ENCODE measurements around the gene AQP9. TPM values are rescaled to one million over a fixed set of nuclear protein-coding genes. Genes with fewer than 3 reads are reported as not detected.

AQP9 gene
- total and polyA plus RNA-seq, 4 donors: 0.17 to 5.6 (median 0.30) TPM; not detected in 1

DNA sequence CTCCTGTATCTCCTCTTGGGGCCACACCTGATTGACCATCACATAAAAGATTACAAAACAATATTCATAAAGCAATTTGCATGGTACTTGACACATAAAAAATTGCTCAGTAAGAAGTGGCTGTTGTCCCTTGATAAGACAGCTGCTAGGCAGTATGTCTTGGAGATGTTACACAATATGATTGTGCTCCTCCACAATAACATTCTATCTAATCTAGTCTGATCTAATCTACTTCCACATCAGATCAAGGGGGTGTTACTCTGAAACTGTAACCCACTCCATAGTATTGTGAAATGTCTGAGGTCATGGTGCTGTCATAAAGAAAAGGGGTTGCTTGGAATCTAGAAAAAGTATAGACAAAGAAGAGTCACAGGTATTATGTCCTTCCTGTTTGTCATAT, 23.4 kb upstream of the AQP9 start:
- no peak overlapping the region for H3K4me3 ChIP-seq (ENCODE audit: low read depth, low read length)
- no peaks in the 10 kb centered on the region for H3K27me3 ChIP-seq (ENCODE audit: control insufficient read depth, insufficient read depth, low read length)
- H3K4me1 ChIP-seq (ENCODE audit: control insufficient read depth, insufficient read depth, low read length): no peaks in the 10 kb centered on the region
- no peaks in the 10 kb centered on the region for H3K9me3 ChIP-seq (ENCODE audit: control insufficient read depth, insufficient read depth, low read length)
- H3K36me3 ChIP-seq (ENCODE audit: control insufficient read depth, insufficient read depth, low read length): no peaks in the 10 kb centered on the region
- DNase-seq (ENCODE audit: low read depth in 4 of 6, low spot score in 6 of 6): no peak
- H3K27ac ChIP-seq (ENCODE audit: low read depth, low read length): no peak overlapping the region

GRCh38 chr15:58115692-58116091, 22.5 kb upstream of the AQP9 start:
- Histone ChIP-seq H3K27me3 (ENCODE audit: control insufficient read depth, insufficient read depth, low read length) (no peaks in the 10 kb centered on the region), H3K4me1 (ENCODE audit: control insufficient read depth, insufficient read depth, low read length) (no peaks in the 10 kb centered on the region), H3K27ac (ENCODE audit: low read depth, low read length) (no peak overlapping the region), H3K4me3 (ENCODE audit: low read depth, low read length) (no peak overlapping the region), H3K36me3 (ENCODE audit: control insufficient read depth, insufficient read depth, low read length) (no peaks in the 10 kb centered on the region), H3K9me3 (ENCODE audit: control insufficient read depth, insufficient read depth, low read length) (no peaks in the 10 kb centered on the region)
- WGBS (ENCODE audit: insufficient coverage): no CpG with 5 or more reads among the region's 1 CpG
- DNase-seq (ENCODE audit: low read depth in 4 of 6, low spot score in 6 of 6): no peak

GRCh38 chr15:58117619-58118018, 20.6 kb upstream of the AQP9 start:
- Histone ChIP-seq H3K27me3 (ENCODE audit: control insufficient read depth, insufficient read depth, low read length) (no peaks in the 10 kb centered on the region), H3K4me1 (ENCODE audit: control insufficient read depth, insufficient read depth, low read length) (no peaks in the 10 kb centered on the region), H3K9me3 (ENCODE audit: control insufficient read depth, insufficient read depth, low read length) (no peaks in the 10 kb centered on the region), H3K36me3 (ENCODE audit: control insufficient read depth, insufficient read depth, low read length) (no peaks in the 10 kb centered on the region), H3K4me3 (ENCODE audit: low read depth, low read length) (no peak overlapping the region), H3K27ac (ENCODE audit: low read depth, low read length) (no peak overlapping the region)
- WGBS (ENCODE audit: insufficient coverage): no CpG with 5 or more reads among the region's 1 CpG
- DNase-seq (ENCODE audit: low read depth in 4 of 6, low spot score in 6 of 6): no peak

GRCh38 chr15:58118272-58118671, 19.9 kb upstream of the AQP9 start:
- Histone ChIP-seq H3K27me3 (ENCODE audit: control insufficient read depth, insufficient read depth, low read length) (no peaks in the 10 kb centered on the region), H3K36me3 (ENCODE audit: control insufficient read depth, insufficient read depth, low read length) (no peaks in the 10 kb centered on the region), H3K4me1 (ENCODE audit: control insufficient read depth, insufficient read depth, low read length) (no peaks in the 10 kb centered on the region), H3K27ac (ENCODE audit: low read depth, low read length) (no peak overlapping the region), H3K9me3 (ENCODE audit: control insufficient read depth, insufficient read depth, low read length) (no peaks in the 10 kb centered on the region), H3K4me3 (ENCODE audit: low read depth, low read length) (no peak overlapping the region)
- WGBS (ENCODE audit: insufficient coverage): 31% methylated on average over 2 of the region's 5 CpGs
- DNase-seq (ENCODE audit: low read depth in 4 of 6, low spot score in 6 of 6): no peak

GRCh38 chr15:58119016-58119415, 19.2 kb upstream of the AQP9 start:
- no peaks in the 10 kb centered on the region for H3K4me1 ChIP-seq (ENCODE audit: control insufficient read depth, insufficient read depth, low read length)
- no peak overlapping the region for H3K4me3 ChIP-seq (ENCODE audit: low read depth, low read length)
- no peaks in the 10 kb centered on the region for H3K27me3 ChIP-seq (ENCODE audit: control insufficient read depth, insufficient read depth, low read length)
- no peak overlapping the region for H3K27ac ChIP-seq (ENCODE audit: low read depth, low read length)
- H3K9me3 ChIP-seq (ENCODE audit: control insufficient read depth, insufficient read depth, low read length): no peaks in the 10 kb centered on the region
- 67% methylated on average over 1 of the region's 1 CpG for WGBS (ENCODE audit: insufficient coverage)
- no peak for DNase-seq (ENCODE audit: low read depth in 4 of 6, low spot score in 6 of 6)
- H3K36me3 ChIP-seq (ENCODE audit: control insufficient read depth, insufficient read depth, low read length): no peaks in the 10 kb centered on the region

DNA sequence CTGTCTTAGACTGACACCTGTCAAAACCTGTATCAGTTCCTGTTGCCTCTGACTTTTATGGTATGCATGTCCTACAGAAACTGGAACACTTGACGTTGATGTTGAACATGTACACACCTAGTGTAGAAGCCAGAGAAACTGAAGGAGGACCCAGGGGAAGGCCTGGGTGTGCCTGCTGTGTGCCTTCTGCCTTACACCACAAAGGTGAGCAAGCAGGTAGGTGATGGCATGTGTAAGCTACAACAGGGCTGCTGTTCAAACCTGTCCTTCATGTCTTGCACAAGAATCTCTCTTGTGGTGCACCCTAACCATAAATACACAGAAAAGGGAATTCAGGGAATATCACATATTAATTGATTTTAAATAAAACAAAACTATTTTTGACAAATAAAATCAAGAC, 13.6 kb upstream of the AQP9 start:
- no peaks in the 10 kb centered on the region for H3K27me3 ChIP-seq (ENCODE audit: control insufficient read depth, insufficient read depth, low read length)
- DNase-seq (ENCODE audit: low read depth in 4 of 6, low spot score in 6 of 6): no peak

DNA sequence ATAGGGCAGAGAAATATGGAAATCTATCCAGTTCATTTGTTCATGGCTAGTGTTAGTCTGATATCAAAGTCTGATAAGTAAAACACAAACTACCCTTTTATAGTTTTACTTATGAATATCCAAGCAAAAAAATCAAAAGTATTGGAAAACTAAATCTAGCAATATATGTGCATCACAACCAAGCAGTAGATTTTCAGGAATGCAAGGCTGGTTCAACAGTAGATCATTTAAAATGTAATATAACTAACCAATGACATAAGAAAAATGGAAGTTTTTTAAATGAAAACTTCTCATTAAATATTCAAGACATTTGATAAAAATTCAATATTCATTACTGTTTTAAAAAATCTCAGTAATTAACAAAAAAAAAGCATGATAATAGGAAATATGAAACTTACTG, 12.8 kb upstream of the AQP9 start:
- H3K27me3 ChIP-seq (ENCODE audit: control insufficient read depth, insufficient read depth, low read length): no peaks in the 10 kb centered on the region
- H3K27ac ChIP-seq (ENCODE audit: low read depth, low read length): no peak overlapping the region
- DNase-seq (ENCODE audit: low read depth in 4 of 6, low spot score in 6 of 6): no peak
- no peaks in the 10 kb centered on the region for H3K4me1 ChIP-seq (ENCODE audit: control insufficient read depth, insufficient read depth, low read length)
- no peak overlapping the region for H3K4me3 ChIP-seq (ENCODE audit: low read depth, low read length)
- no peaks in the 10 kb centered on the region for H3K9me3 ChIP-seq (ENCODE audit: control insufficient read depth, insufficient read depth, low read length)
- H3K36me3 ChIP-seq (ENCODE audit: control insufficient read depth, insufficient read depth, low read length): no peaks in the 10 kb centered on the region

More for the DNA sequence above, 13.6 kb upstream of the AQP9 start:
- H3K27ac ChIP-seq (ENCODE audit: low read depth, low read length): no peak overlapping the region
- no peaks in the 10 kb centered on the region for H3K9me3 ChIP-seq (ENCODE audit: control insufficient read depth, insufficient read depth, low read length)
- no peak overlapping the region for H3K4me3 ChIP-seq (ENCODE audit: low read depth, low read length)
- 100% methylated on average over 1 of the region's 1 CpG for WGBS (ENCODE audit: insufficient coverage)
- no peaks in the 10 kb centered on the region for H3K4me1 ChIP-seq (ENCODE audit: control insufficient read depth, insufficient read depth, low read length)
- no peaks in the 10 kb centered on the region for H3K36me3 ChIP-seq (ENCODE audit: control insufficient read depth, insufficient read depth, low read length)

DNA sequence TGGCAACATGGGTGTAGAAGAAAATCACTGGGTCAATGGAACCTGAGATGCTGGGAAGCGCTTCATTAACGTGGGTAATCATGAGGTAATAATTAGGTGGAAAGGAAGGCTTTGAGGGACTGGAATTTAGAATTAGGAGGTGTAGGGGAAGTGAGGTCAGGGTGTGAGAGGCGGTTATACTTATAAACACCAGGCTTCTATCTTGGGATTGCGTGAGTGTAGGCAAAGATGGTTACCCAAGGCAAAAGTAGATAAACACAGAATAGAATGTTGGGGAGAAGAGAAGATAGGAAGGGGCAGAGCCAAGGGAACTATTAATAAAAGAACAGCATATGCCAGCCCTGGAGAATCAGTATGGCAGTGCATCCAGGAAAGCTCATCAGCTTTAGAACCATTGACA, 3.3 kb upstream of the AQP9 start:
- no peak for DNase-seq (ENCODE audit: low read depth in 4 of 6, low spot score in 6 of 6)
- Histone ChIP-seq H3K4me1 (ENCODE audit: control insufficient read depth, insufficient read depth, low read length) (no peaks in the 10 kb centered on the region), H3K9me3 (ENCODE audit: control insufficient read depth, insufficient read depth, low read length) (no peaks in the 10 kb centered on the region), H3K27ac (ENCODE audit: low read depth, low read length) (no peak overlapping the region), H3K27me3 (ENCODE audit: control insufficient read depth, insufficient read depth, low read length) (no peaks in the 10 kb centered on the region), H3K36me3 (ENCODE audit: control insufficient read depth, insufficient read depth, low read length) (no peaks in the 10 kb centered on the region), H3K4me3 (ENCODE audit: low read depth, low read length) (no peak overlapping the region)
- 92% methylated on average over 2 of the region's 4 CpGs for WGBS (ENCODE audit: insufficient coverage)

DNA sequence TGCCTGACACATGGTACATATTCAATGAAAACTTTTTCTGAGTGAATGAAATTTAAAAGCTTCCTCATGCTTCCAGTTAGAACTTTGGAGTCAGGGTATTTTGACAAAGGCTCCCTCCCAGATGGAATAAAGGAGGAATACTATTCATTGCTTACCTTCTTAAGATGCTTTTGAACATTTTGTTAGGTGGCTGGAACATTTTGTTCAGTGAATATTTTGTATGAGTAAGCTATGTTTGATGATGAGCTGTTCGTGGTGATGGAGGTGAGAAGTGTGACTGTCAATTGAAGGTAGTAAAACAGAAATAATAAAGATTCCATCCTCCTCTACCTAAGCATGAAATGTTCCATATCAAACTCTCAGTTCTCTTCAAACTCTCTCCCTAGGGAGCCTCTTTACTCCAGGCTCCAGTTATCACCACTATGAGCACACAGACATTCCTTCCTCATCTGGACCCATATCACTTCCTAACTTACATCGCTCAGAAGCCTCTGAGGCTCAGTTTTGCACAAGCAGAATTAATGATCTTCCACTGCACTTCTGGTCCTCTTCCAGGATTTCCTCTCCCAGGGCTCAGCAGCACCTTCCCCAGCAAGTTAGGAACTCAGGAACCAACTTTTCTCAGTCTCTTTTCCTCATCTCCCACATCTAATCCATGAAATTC, 2.5 kb upstream of the AQP9 start:
- no peak overlapping the region for H3K27ac ChIP-seq (ENCODE audit: low read depth, low read length)
- H3K4me3 ChIP-seq (ENCODE audit: low read depth, low read length): no peak overlapping the region
- H3K36me3 ChIP-seq (ENCODE audit: control insufficient read depth, insufficient read depth, low read length): no peaks in the 10 kb centered on the region
- no peak for DNase-seq (ENCODE audit: low read depth in 4 of 6, low spot score in 6 of 6)
- 89% methylated on average over 1 of the region's 2 CpGs for WGBS (ENCODE audit: insufficient coverage)
- H3K9me3 ChIP-seq (ENCODE audit: control insufficient read depth, insufficient read depth, low read length): no peaks in the 10 kb centered on the region
- H3K27me3 ChIP-seq (ENCODE audit: control insufficient read depth, insufficient read depth, low read length): no peaks in the 10 kb centered on the region
- no peaks in the 10 kb centered on the region for H3K4me1 ChIP-seq (ENCODE audit: control insufficient read depth, insufficient read depth, low read length)

DNA sequence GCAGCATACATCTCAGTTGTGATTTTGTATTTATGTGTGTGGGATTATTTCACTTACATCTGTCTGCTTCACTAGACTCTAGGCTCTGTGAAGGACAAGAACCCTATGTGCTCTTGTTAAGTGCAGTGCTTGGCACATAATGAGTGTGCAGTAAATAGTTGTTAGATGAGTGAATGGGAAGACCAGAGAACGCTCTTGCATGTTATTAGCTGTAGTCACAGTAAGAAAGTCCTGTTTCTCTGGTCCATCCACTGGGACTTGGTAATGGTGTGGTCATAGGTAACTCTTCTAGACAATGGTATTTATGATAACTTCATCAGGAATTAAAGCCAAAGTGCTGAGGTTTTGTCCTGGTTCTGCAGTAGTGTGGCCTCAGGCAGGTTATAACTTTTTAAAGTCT, 1.4 kb upstream of the AQP9 start:
- DNase-seq (ENCODE audit: low read depth in 4 of 6, low spot score in 6 of 6): no peak
- H3K4me3 ChIP-seq (ENCODE audit: low read depth, low read length): no peak overlapping the region
- H3K27ac ChIP-seq (ENCODE audit: low read depth, low read length): no peak overlapping the region
- H3K27me3 ChIP-seq (ENCODE audit: control insufficient read depth, insufficient read depth, low read length): no peaks in the 10 kb centered on the region
- H3K36me3 ChIP-seq (ENCODE audit: control insufficient read depth, insufficient read depth, low read length): no peaks in the 10 kb centered on the region
- 80% methylated on average over 1 of the region's 1 CpG for WGBS (ENCODE audit: insufficient coverage)
- no peaks in the 10 kb centered on the region for H3K9me3 ChIP-seq (ENCODE audit: control insufficient read depth, insufficient read depth, low read length)
- H3K4me1 ChIP-seq (ENCODE audit: control insufficient read depth, insufficient read depth, low read length): no peaks in the 10 kb centered on the region

Data from spinal cord (tissue), 10 donors.